ENCODE data around the gene MRPL11.

Gene MRPL11

GRCh38 chr11:66388780-66389386 is 49.8 kb downstream of the MRPL11 start:
- DNase-seq, result peak in 2 of 14 donors; percentile 9 to 20

GRCh38 chr11:66386171-66387069 is 52.2 kb downstream of the MRPL11 start:
- peak in 11 of 14 donors; percentile 24 to 85 (median 64) for DNase-seq
